IMR-90 (cell line): ENCODE results near the gene XRN1. TPM values are rescaled to one million over a fixed set of nuclear protein-coding genes. Genes with fewer than 3 reads are reported as not detected.

Experiments used
- ATAC-seq: fragments of 200-7000 bp; cut with Tn5 transposase; 2 replicates; pipeline ENCODE4 v1.9.1; 2020; ENCODE audit warnings: low read depth, mild to moderate bottlenecking, moderate library complexity
- BruUV-seq: library from RNA; stranded (reverse); fragments of 400-500 nt; replicated peaks from 2 replicates; lab custom pipeline; 2021; lab: Mats Ljungman, UMichigan
- CTCF ChIA-PET: fragments of 300-600 bp; formaldehyde crosslinking; extraction: SDS; loops from one replicate; lab custom pipeline; 2021; ENCODE audit warnings: antibody characterized with exemption; lab: Yijun Ruan, JAX
- POLR2A ChIA-PET: fragments of 300-600 bp; sonication (Branson Sonifier 250); formaldehyde crosslinking; loops from one replicate; lab custom pipeline; 2022; ENCODE audit warnings: antibody characterized with exemption; ENCODE audit not compliant: unreplicated experiment; lab: Charles Lee
- DNase-seq: peaks from one replicate; pipeline ENCODE4 v3.0.0; 2013
- H2AFZ ChIP-seq: replicated peaks from 2 replicates; pipeline ENCODE3; 2013; ENCODE audit warnings: low read length, mild to moderate bottlenecking; ENCODE audit not compliant: poor library complexity
- H2AK5ac ChIP-seq: 2 replicates; pipeline ENCODE4 v1.6.1; 2013; ENCODE audit warnings: low read depth, low read length, inconsistent platforms
- H2AK9ac ChIP-seq: replicated peaks from 2 replicates; pipeline ENCODE3; 2013; ENCODE audit warnings: mild to moderate bottlenecking, low read depth, low read length, moderate library complexity; ENCODE audit not compliant: poor library complexity
- H2BK120ac ChIP-seq: 2 replicates; pipeline ENCODE4 v1.6.1; 2013; ENCODE audit warnings: low read depth, low read length, inconsistent platforms
- H2BK15ac ChIP-seq: 3 replicates; pipeline ENCODE4 v1.6.1; 2013; ENCODE audit warnings: low read depth, low read length, inconsistent platforms
- H2BK20ac ChIP-seq: 2 replicates; pipeline ENCODE4 v1.6.1; 2013; ENCODE audit warnings: low read depth, mild to moderate bottlenecking, inconsistent platforms, low read length, moderate library complexity
- H2BK5ac ChIP-seq: 2 replicates; pipeline ENCODE4 v1.6.1; 2013; ENCODE audit warnings: mild to moderate bottlenecking, low read depth, low read length, inconsistent platforms; ENCODE audit not compliant: poor library complexity, severe bottlenecking
- H3K14ac ChIP-seq: replicated peaks from 2 replicates; pipeline ENCODE4 v1.6.1; 2013; ENCODE audit warnings: low read depth, low read length, inconsistent platforms
- H3K18ac ChIP-seq: 2 replicates; pipeline ENCODE4 v1.6.1; 2013; ENCODE audit warnings: low read depth, low read length, control low read depth
- H3K23ac ChIP-seq: 2 replicates; pipeline ENCODE4 v1.6.1; 2013; ENCODE audit warnings: low read depth, low read length, inconsistent platforms
- H3K27ac ChIP-seq: 2 replicates; pipeline ENCODE4 v1.5.1; 2013; ENCODE audit warnings: mild to moderate bottlenecking, control low read depth, low read length; ENCODE audit not compliant: insufficient read depth
- H3K27me3 ChIP-seq: 2 replicates; pipeline ENCODE4 v1.6.1; 2013; ENCODE audit warnings: low read length; ENCODE audit not compliant: control insufficient read depth, insufficient read depth
- H3K36me3 ChIP-seq: 2 replicates; pipeline ENCODE4 v1.6.1; 2013; ENCODE audit warnings: low read length, mixed read lengths; ENCODE audit not compliant: control insufficient read depth, insufficient read depth
- H3K4ac ChIP-seq: 2 replicates; pipeline ENCODE4 v1.6.1; 2013; ENCODE audit warnings: low read depth, low read length, inconsistent platforms
- H3K4me1 ChIP-seq: 2 replicates; pipeline ENCODE4 v1.6.1; 2013; ENCODE audit warnings: low read length, mixed read lengths; ENCODE audit not compliant: control insufficient read depth, insufficient read depth
- H3K4me2 ChIP-seq: 2 replicates; pipeline ENCODE4 v1.6.1; 2013; ENCODE audit warnings: low read depth, mild to moderate bottlenecking, control low read depth, low read length, moderate library complexity
- H3K4me3 ChIP-seq: 2 replicates; pipeline ENCODE4 v1.5.1; 2013; ENCODE audit warnings: low read depth, mild to moderate bottlenecking, control low read depth, low read length, moderate library complexity; ENCODE audit not compliant: insufficient read depth
- H3K56ac ChIP-seq: 2 replicates; pipeline ENCODE4 v1.6.1; 2013; ENCODE audit warnings: low read length, inconsistent platforms; ENCODE audit not compliant: insufficient read depth; ENCODE audit errors: extremely low read depth
- H3K79me1 ChIP-seq, 2 experiments: 2 replicates each; pipeline ENCODE4 v1.6.1; 2013; ENCODE audit warnings: low read length in 2 of 2, inconsistent platforms in 1 of 2, low read depth in 1 of 2
- H3K9ac ChIP-seq: 2 replicates; pipeline ENCODE4 v1.6.1; 2013; ENCODE audit warnings: low read depth, low read length, control low read depth
- H3K9me1 ChIP-seq: 2 replicates; pipeline ENCODE4 v1.6.1; 2013; ENCODE audit warnings: low read length, inconsistent platforms; ENCODE audit not compliant: insufficient read depth
- H3K9me3 ChIP-seq: 2 replicates; pipeline ENCODE4 v1.6.1; 2013; ENCODE audit warnings: low read length; ENCODE audit not compliant: control insufficient read depth, insufficient read depth
- H4K20me1 ChIP-seq: 2 replicates; pipeline ENCODE4 v1.6.1; 2013; ENCODE audit warnings: low read length, inconsistent platforms; ENCODE audit not compliant: insufficient read depth
- H4K5ac ChIP-seq: 2 replicates; pipeline ENCODE4 v1.6.1; 2013; ENCODE audit warnings: mild to moderate bottlenecking, low read depth, low read length, control low read depth
- H4K8ac ChIP-seq, 2 experiments: 2 replicates each; pipeline ENCODE4 v1.6.1; 2013; ENCODE audit warnings: low read depth in 2 of 2, low read length in 2 of 2, control low read depth in 1 of 2, inconsistent platforms in 1 of 2
- H4K91ac ChIP-seq: 2 replicates; pipeline ENCODE4 v1.6.1; 2013; ENCODE audit warnings: low read depth, low read length, inconsistent platforms; ENCODE audit not compliant: insufficient read depth
- CHD1 ChIP-seq: IDR thresholded peaks from 2 replicates; pipeline ENCODE4 v1.6.1; 2012; ENCODE audit warnings: low read depth, low read length, improper control_type of control experiment
- WGBS, 2 experiments: methylation state at CpG; one replicate each; pipeline versions ENCODE4 v1.1.5 to v1.1.7; 2013; ENCODE audit warnings: missing lambda C conversion rate in 2 of 2; ENCODE audit not compliant: insufficient read length in 1 of 2; ENCODE audit errors: extremely low coverage in 2 of 2; 5-methylcytosine and 5-hydroxymethylcytosine counted together
- dilution Hi-C: fragments of 300-500 bp; cut with HindIII; formaldehyde crosslinking; loops from one replicate; pipeline ENCODE4 v1.14.3; 2018; ENCODE audit warnings: low sequenced_read_pairs; ENCODE audit not compliant: unreplicated experiment
- in situ Hi-C: fragments of 300-500 bp; cut with MboI; formaldehyde crosslinking; loops from 3 replicates; pipeline ENCODE4 v1.14.3; 2019; ENCODE audit warnings: low sequenced_read_pairs, inconsistent platforms, mixed read lengths
- intact Hi-C: fragments of 100-400 bp; cut with micrococcal nuclease; formaldehyde crosslinking; loops from 2 replicates; pipeline ENCODE4 v1.10.0; 2022
- polyA plus RNA-seq, 3 experiments: library from polyadenylated mRNA; depleted of rRNA; stranded (reverse); fragments of >200 nt; gene quantifications; 2 replicates each; pipeline ENCODE4 v1.2.3, GENCODE V29; 2012; ENCODE audit warnings: low replicate concordance in 1 of 3
- total RNA-seq: library from RNA; depleted of rRNA; stranded (reverse); fragments of >200 nt; gene quantifications from 2 replicates; pipeline ENCODE4 v1.2.3, GENCODE V29; 2012

The XRN1 gene
- total and polyA plus RNA-seq, 2 of the 4 experiments (the other 2 are of a cell fraction) = 6.0 to 21.5 TPM

- ATAC-seq (no peak), DNase-seq (no peak)
- Histone ChIP-seq H2BK5ac (no peak overlapping the region), H3K18ac (no peak overlapping the region), H3K9ac (no peak overlapping the region), H4K20me1 (no peaks in the 10 kb centered on the region), H2AK9ac (no peak overlapping the region), H2BK120ac (no peak overlapping the region), H4K8ac (no peak overlapping the region), H3K4ac (no peak overlapping the region), H2BK20ac (no peak overlapping the region), H3K14ac (no peak overlapping the region), H3K4me3 (no peak overlapping the region), H2AFZ (no peak overlapping the region), H3K79me1 (no peaks in the 10 kb centered on the region), H3K56ac (no peak overlapping the region), H2AK5ac (no peak overlapping the region), H2BK15ac (no peak overlapping the region), H3K9me3 (peaks cover 4% of the 10 kb centered on the region; the same call in 1 of the 2 replicates), H3K27me3 (no peaks in the 10 kb centered on the region), H3K4me1 (no peaks in the 10 kb centered on the region), H3K23ac (no peak overlapping the region), H3K36me3 (peaks cover 28% of the 10 kb centered on the region), H4K5ac (no peak overlapping the region), H3K27ac (no peak overlapping the region), H3K9me1 (no peaks in the 10 kb centered on the region), H4K91ac (no peak overlapping the region), H3K4me2 (no peak overlapping the region)
- WGBS, 2 experiments = no CpG with 5 or more reads among the region's 5 CpGs
- dilution Hi-C loops = no loop called here
- no peak for TF ChIP-seq CHD1
- POLR2A ChIA-PET = no interaction called here
- in situ Hi-C loops = no loop called here
- CTCF ChIA-PET = no interaction called here
- BruUV-seq = no TSS peak
- intact Hi-C loops = no loop called here
Measured at GRCh38 chr3:142354076-142354475, 93.8 kb downstream of the XRN1 start.
